Measurements from ENCODE around the gene JMJD7.
"Not testable (repeated sequence)": the region's sequence is repeated elsewhere in the genome, so short reads cannot be mapped to it uniquely, and the experiment has no call there.

- not testable (repeated sequence) for TF ChIP-seq ARNTL (CRISPR knock-in tag; IDR thresholded peaks at IDR 0.05; ENCODE audit: borderline replicate concordance, low read depth); ZFP3 (CRISPR knock-in tag; IDR thresholded peaks at IDR 0.05); SNAI2 (CRISPR knock-in tag; IDR thresholded peaks at IDR 0.05); ISL1 (CRISPR knock-in tag; IDR thresholded peaks at IDR 0.05); ZC3H10 (CRISPR knock-in tag; IDR thresholded peaks at IDR 0.05); CSDC2 (CRISPR knock-in tag; IDR thresholded peaks at IDR 0.05); TSHZ2 (CRISPR knock-in tag; IDR thresholded peaks at IDR 0.05); ZNF70 (CRISPR knock-in tag; IDR thresholded peaks at IDR 0.05); BACH2 (CRISPR knock-in tag; IDR thresholded peaks at IDR 0.05; ENCODE audit: borderline replicate concordance); OSR1 (CRISPR knock-in tag; IDR thresholded peaks at IDR 0.05); ZFP30 (CRISPR knock-in tag; IDR thresholded peaks at IDR 0.05); RARB (CRISPR knock-in tag; IDR thresholded peaks at IDR 0.05); CSRNP3 (CRISPR knock-in tag; IDR thresholded peaks at IDR 0.05)
- TF ChIP-seq, protein P1, sequence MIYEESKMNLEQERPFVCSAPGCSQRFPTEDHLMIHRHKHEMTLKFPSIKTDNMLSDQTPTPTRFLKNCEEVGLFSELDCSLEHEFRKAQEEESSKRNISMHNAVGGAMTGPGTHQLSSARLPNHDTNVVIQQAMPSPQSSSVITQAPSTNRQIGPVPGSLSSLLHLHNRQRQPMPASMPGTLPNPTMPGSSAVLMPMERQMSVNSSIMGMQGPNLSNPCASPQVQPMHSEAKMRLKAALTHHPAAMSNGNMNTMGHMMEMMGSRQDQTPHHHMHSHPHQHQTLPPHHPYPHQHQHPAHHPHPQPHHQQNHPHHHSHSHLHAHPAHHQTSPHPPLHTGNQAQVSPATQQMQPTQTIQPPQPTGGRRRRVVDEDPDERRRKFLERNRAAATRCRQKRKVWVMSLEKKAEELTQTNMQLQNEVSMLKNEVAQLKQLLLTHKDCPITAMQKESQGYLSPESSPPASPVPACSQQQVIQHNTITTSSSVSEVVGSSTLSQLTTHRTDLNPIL (CRISPR knock-in tag; IDR thresholded peaks at IDR 0.05; ENCODE audit: low read depth) = not testable (repeated sequence)
Measured at GRCh38 chr15:41831291-41831690, 3.4 kb downstream of the JMJD7 start.
